Activated naive CD4-positive, alpha-beta T cell treated with anti-CD3 and anti-CD28 coated beads, Interleukin-2, amount 50 U/mL, for 16 hours (primary cell): ENCODE measurements around the gene C1QL4.
A peak's percentile ranks its signal among the peaks of the same experiment; 100 is the strongest.
"Not testable (repeated sequence)": the region's sequence is repeated elsewhere in the genome, so short reads cannot be mapped to it uniquely, and the experiment has no call there.

ENCODE experiments used
- DNase-seq: peaks from one replicate; pipeline ENCODE4 v3.0.0-alpha.2; 2020

Gene C1QL4

GRCh38 chr12:49332891-49333371 is 4.1 kb downstream of the C1QL4 start:
- DNase-seq = no peak

GRCh38 chr12:49332441-49332861 is 4.5 kb downstream of the C1QL4 start:
- DNase-seq = no peak

DNA sequence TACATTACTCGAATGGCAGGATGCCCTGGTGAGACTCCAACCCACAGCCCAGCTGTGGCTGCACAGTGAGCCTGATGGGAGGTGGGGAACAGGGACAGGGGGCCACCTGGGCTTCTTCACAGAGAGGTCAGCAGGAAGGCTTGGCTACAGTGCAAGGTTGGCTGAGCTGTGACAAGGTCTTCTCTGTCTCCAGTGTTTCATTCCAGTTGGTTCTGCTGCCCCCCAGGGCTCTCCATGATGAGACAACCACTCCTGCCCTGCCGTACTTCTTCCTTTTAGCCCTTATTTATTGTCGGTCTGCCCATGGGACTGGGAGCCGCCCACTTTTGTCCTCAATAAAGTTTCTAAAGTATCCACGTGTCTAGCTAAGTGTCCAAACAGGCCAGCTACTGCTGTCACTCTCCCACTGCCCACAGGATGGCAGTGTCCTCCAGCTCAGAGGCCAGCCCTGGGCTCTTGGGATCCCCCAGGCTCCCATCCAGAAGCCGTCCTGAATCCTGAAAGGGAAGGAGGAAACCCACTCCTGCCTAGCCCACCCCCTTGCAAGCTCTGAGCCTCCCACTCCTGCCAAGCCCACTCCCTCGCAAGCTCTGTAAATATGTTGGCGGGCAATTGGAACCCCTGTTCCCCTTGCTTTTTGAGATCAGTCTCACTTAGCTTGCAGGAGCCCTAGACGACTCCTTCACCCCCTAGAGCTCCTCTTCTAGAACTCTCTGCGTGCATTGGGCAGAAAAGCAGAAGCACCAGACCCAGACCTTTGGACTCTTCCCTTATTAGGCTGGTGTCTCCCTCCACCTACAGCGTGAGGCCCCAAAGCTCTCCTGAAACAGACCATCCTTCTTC is 5.4 kb downstream of the C1QL4 start:
- no peak for DNase-seq

GRCh38 chr12:49330631-49331379 is 6.2 kb downstream of the C1QL4 start:
- no peak for DNase-seq

DNA sequence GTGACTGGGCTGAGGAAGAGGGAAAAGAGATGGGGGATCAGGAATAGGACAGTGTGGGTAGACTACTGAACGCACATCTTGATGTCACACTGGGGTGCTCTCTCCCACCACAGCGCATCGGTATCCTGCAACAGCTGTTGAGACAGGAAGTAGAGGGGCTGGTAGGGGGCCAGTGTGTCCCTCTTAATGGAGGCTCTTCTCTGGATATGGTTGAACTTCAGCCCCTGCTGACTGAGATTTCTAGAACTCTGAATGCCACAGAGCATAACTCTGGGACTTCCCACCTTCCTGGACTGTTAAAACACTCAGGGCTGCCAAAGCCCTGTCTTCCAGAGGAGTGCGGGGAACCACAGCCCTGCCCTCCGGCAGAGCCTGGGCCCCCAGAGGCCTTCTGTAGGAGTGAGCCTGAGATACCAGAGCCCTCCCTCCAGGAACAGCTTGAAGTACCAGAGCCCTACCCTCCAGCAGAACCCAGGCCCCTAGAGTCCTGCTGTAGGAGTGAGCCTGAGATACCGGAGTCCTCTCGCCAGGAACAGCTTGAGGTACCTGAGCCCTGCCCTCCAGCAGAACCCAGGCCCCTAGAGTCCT is 6.9 kb downstream of the C1QL4 start:
- DNase-seq = no peak

- DNase-seq = no peak
These were observed 8.2 kb downstream of the C1QL4 start for GRCh38 chr12:49328816-49329215.

DNA sequence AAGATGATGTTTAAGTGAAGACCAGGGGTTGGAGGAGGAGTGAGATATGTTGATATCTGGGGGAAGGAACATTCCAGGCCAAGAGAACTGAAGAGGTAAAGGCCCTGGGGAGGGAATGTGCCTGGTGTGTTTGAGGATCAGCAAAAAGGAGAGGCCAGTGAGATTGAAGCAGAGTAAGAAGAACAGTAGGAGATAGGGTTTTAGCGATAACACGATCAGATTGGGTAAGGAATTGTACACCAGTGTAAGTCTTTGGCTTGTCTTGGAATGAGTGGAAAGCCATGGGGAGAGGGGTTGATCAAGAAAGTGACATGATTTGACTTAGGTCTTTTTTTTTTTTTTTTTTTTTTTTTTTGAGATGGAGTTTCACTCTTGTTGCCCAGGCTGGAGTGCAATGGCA is 9.1 kb downstream of the C1QL4 start:
- DNase-seq = no peak

GRCh38 chr12:49327368-49327767 is 9.6 kb downstream of the C1QL4 start:
- DNase-seq = no peak

DNA sequence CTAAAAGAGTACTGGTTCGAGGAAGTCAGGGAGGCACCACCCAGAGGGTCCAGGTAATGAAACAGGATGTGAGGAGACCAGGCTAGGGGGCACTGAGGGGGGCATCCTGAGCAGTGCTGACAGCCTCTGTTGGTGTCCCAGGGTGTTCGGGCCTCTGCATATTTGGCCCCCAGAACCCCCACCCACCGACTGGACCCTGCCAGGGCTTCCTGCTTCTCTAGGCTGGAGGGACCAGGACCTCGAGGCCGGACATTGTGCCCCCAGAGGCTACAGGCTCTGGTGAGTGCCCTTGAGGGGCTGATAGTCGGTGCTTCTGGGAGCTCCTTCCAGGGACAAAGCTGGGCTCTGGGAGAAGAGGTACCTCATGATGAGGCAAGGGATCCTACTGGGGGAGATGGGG is 11.4 kb downstream of the C1QL4 start:
- DNase-seq = no peak

- no peak for DNase-seq
These were observed 13.4 kb downstream of the C1QL4 start for GRCh38 chr12:49323524-49324097.

GRCh38 chr12:49322708-49323523 is 14.1 kb downstream of the C1QL4 start, which contains the start of gene TROAP:
TROAP (plus strand) TSS chr12:49323255; CDS start chr12:49323609, 354 bp downstream.
- peak; percentile 96 for DNase-seq

DNA sequence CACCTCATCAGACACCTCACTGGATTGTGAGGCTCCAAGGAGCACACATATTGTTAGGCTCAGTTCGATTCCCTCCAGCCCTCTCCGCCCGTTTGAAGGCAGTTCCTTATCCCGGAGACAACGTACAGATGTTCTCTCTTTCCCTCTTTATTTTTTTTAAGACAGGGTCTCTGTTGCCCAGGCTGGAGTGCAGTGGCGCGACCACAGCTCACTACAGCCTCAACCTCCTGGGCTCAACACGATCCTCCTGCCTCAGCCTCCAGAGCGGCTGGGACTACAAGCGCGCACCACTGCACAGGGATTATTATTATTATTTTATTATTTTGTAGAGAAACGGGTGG is 14.7 kb downstream of the C1QL4 start:
- DNase-seq = no peak

- DNase-seq = not testable (repeated sequence)
These were observed 16.4 kb downstream of the C1QL4 start for GRCh38 chr12:49320411-49321103.

DNA sequence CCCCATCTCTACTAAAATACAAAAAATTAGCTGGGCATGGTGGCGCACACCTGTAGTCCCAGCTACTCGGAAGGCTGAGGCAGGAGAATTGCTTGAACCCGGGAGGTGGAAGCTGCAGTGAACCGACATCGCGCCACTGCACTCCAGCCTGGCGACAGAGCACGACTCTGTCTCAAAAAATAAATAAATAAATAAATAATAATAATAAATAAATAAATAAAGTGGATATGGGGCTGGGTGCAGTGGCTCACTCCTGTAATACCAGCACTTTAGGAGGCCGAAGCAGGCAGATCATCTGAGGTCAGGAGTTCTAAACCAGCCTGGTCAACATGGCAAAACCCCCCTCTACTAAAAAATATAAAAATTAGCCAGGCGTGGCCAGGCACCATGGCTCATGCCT is 19.9 kb downstream of the C1QL4 start:
- not testable (repeated sequence) for DNase-seq

- DNase-seq = no peak
These were observed 22.2 kb downstream of the C1QL4 start for GRCh38 chr12:49314811-49315210.

DNA sequence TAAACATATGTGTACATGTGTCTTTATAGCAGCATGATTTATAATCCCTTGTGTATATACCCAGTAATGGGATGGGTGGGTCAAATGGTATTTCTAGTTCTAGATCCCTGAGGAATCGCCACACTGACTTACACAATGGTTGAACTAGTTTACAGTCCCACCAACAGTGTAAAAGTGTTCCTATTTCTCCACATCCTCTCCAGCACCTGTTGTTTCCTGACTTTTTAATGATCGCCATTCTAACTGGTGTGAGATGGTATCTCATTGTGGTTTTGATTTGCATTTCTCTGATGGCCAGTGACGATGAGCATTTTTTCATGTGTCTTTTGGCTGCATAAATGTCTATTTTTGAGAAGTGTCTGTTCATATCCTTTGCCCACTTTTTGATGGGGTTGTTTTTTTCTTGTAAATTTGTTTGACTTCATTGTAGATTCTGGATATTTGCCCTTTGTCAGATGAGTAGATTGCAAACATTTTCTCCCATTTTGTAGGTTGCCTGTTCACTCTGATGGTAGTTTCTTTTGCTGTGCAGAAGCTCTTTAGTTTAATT is 26.5 kb downstream of the C1QL4 start:
- DNase-seq = not testable (repeated sequence)

GRCh38 chr12:49309386-49309785 is 27.6 kb downstream of the C1QL4 start:
- DNase-seq = no peak

- DNase-seq = no peak
These were observed 31.1 kb downstream of the C1QL4 start for GRCh38 chr12:49305762-49306510.

DNA sequence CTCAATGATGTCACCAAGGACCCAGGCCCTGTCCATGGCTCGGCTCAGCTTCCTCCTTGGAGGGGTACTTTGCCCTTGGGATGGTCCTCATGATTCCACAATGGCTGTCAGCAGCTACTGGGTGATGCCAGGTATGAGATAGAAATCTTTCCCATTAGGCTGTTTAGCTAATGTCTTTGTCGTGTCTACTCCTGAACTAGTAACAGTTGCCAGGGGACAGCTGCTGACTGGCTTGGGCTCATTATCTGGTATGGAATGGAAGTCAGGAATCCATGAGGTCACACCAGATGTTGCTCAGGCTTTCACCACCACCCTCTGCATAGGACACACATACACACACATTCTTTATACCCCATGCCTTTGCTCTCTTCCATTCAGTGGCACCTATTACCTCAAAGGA is 32.8 kb downstream of the C1QL4 start:
- no peak for DNase-seq

DNA sequence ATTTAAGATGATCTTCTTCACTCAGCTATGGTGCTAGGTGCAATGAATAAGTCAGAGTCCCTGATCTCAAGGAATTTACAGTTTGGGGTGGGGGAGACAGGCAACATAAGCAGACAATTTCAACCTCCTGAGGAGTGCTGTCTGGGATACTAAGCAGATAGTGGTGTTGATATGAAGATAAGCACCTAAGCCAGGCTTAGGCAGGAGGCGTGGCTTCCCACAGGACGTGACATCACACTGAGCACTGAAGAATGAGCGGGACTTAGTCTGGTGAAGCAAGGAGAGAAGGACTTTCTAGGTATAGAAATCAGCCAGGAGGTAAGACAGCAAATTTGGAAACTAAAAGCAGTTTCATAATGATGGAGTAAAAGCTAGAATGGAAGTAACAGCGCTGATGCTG is 35.2 kb downstream of the C1QL4 start:
- no peak for DNase-seq

DNA sequence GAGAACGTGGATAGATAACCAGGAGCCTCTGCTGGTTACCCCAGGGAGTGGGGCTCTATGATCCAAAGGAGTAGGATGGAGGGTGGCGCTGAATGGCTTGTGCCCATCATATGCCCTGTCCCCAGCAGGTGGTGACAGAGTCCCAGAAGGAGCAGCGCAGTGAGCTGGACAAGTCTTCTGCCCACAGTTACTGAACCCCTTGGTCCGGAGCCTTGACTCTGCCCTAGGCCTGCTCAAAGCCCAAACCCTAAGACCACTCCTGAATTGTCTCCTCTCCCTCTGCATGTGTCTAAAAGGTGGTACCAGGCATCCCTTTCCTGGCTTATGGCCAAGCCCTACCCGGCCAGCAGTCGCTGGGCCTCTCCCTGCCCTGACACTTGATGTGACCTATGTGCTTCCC is 38.8 kb downstream of the C1QL4 start:
- no peak for DNase-seq
